22Rv1 (cell line): ENCODE results near the gene SERINC2.
A peak's percentile ranks its signal among the peaks of the same experiment; 100 is the strongest.

Experiments used
- H3K27ac ChIP-seq: fragments of 450-650 bp; 2 replicates; pipeline ENCODE4 v1.5.1; 2017
- CTCF ChIP-seq: fragments of 450-650 bp; IDR thresholded peaks from 2 replicates; pipeline ENCODE4 v1.5.1; 2017; ENCODE audit warnings: mild to moderate bottlenecking
- ZFX ChIP-seq: fragments of 450-650 bp; IDR thresholded peaks from 2 replicates; pipeline ENCODE4 v1.6.1; 2017; ENCODE audit warnings: antibody characterized with exemption, borderline replicate concordance

The SERINC2 gene

GRCh38 chr1:31409946-31410858 lies 2.8 kb upstream of the SERINC2 start:
- TF ChIP-seq CTCF: no peak
- TF ChIP-seq ZFX: no peak
- no peak overlapping the region for H3K27ac ChIP-seq

GRCh38 chr1:31410871-31411270 lies 2.1 kb upstream of the SERINC2 start:
- no peak overlapping the region for H3K27ac ChIP-seq
- TF ChIP-seq ZFX: no peak
- no peak for TF ChIP-seq CTCF

- TF ChIP-seq ZFX: no peak
- TF ChIP-seq CTCF: no peak
- no peak overlapping the region for H3K27ac ChIP-seq
These were observed 808 bp upstream of the SERINC2 start for GRCh38 chr1:31412205-31412604.

- peak overlapping the region; percentile 71 for H3K27ac ChIP-seq
- no peak for TF ChIP-seq ZFX
- no peak for TF ChIP-seq CTCF
These were observed 490 bp downstream of the SERINC2 start for GRCh38 chr1:31413405-31414001.

GRCh38 chr1:31414980-31415370 lies 2.0 kb downstream of the SERINC2 start:
- H3K27ac ChIP-seq: no peak overlapping the region
- no peak for TF ChIP-seq ZFX
- no peak for TF ChIP-seq CTCF

GRCh38 chr1:31415658-31416057 lies 2.6 kb downstream of the SERINC2 start:
- no peak overlapping the region for H3K27ac ChIP-seq
- no peak for TF ChIP-seq CTCF
- no peak for TF ChIP-seq ZFX

GRCh38 chr1:31416101-31416736 lies 3.2 kb downstream of the SERINC2 start:
- TF ChIP-seq ZFX: no peak
- no peak for TF ChIP-seq CTCF
- H3K27ac ChIP-seq: no peak overlapping the region
